ENCODE measurements around the gene RCAN1.

GRCh38 chr21:34545079-34545884, 69.6 kb downstream of the RCAN1 start:
- TF ChIP-seq, protein P1, sequence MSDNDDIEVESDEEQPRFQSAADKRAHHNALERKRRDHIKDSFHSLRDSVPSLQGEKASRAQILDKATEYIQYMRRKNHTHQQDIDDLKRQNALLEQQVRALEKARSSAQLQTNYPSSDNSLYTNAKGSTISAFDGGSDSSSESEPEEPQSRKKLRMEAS (IDR thresholded peaks at IDR 0.05): no peak
- TF ChIP-seq, protein P2, sequence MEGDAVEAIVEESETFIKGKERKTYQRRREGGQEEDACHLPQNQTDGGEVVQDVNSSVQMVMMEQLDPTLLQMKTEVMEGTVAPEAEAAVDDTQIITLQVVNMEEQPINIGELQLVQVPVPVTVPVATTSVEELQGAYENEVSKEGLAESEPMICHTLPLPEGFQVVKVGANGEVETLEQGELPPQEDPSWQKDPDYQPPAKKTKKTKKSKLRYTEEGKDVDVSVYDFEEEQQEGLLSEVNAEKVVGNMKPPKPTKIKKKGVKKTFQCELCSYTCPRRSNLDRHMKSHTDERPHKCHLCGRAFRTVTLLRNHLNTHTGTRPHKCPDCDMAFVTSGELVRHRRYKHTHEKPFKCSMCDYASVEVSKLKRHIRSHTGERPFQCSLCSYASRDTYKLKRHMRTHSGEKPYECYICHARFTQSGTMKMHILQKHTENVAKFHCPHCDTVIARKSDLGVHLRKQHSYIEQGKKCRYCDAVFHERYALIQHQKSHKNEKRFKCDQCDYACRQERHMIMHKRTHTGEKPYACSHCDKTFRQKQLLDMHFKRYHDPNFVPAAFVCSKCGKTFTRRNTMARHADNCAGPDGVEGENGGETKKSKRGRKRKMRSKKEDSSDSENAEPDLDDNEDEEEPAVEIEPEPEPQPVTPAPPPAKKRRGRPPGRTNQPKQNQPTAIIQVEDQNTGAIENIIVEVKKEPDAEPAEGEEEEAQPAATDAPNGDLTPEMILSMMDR (IDR thresholded peaks at IDR 0.05): no peak
- TF ChIP-seq PHF8 (IDR thresholded peaks at IDR 0.05; ENCODE audit: borderline replicate concordance, low read depth) (no peak), EP300 (IDR thresholded peaks at IDR 0.05) (no peak), BHLHE40 (IDR thresholded peaks at IDR 0.05; ENCODE audit: low read depth, low read length) (no peak)
- TF ChIP-seq, protein P3, sequence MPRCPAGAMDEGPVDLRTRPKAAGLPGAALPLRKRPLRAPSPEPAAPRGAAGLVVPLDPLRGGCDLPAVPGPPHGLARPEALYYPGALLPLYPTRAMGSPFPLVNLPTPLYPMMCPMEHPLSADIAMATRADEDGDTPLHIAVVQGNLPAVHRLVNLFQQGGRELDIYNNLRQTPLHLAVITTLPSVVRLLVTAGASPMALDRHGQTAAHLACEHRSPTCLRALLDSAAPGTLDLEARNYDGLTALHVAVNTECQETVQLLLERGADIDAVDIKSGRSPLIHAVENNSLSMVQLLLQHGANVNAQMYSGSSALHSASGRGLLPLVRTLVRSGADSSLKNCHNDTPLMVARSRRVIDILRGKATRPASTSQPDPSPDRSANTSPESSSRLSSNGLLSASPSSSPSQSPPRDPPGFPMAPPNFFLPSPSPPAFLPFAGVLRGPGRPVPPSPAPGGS (IDR thresholded peaks at IDR 0.05): no peak
